ENCODE measurements around the gene BCL2A1.

BCL2A1 gene

DNA sequence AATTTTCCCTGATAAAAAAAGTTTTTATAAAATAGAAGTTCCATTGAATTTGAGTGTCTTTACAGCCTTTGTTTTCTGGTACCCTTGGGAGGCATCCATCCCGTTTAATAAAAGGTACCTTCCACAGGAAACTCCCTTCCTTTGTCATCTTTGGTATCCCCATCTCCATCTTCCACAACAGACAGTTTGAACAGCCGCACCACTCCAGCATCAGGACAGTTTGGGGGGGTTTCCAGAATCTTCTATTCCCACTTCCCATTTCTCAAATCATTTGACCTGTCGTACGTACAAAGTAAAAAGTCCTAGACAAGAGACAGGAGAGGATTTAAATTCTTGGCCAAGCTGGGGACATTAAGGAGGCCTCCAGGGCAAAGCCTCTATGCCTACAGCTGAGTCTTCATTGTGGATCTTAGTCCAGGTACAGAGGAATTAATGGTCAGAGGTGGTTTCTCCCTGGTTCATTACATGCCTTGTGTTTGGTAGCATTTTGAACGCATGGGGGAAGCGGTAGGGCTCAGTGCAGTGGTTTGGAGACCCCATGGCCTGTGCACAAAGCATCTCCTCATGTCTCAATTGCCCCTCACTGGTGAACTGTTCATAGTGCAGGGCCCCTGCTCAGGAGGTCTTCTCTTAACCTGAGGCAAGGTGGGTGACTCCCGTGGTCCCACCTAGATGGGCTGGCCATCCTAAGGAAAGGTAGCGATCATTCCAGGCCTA lies 19.4 kb upstream of the BCL2A1 start:
- no peaks in the 10 kb centered on the region for H3K79me1 ChIP-seq (ENCODE audit: low read depth, low read length)
- no peak overlapping the region for H3K4me2 ChIP-seq (ENCODE audit: insufficient read depth, low read length, poor library complexity, severe bottlenecking)
- no peaks in the 10 kb centered on the region for H3K36me3 ChIP-seq (replicated peaks in 1 of 2; ENCODE audit: control insufficient read depth in 2 of 2, insufficient read depth in 2 of 2, low read length in 2 of 2)
- peaks cover 0 to 15% (median 0%) of the 10 kb centered on the region in 3 experiments for H3K27me3 ChIP-seq (ENCODE audit: control insufficient read depth in 3 of 3, insufficient read depth in 3 of 3, low read depth in 1 of 3, low read length in 3 of 3)
- no peak overlapping the region for H2BK15ac ChIP-seq (ENCODE audit: low read length)
- peaks cover 0 to 4% of the 10 kb centered on the region in 2 donors for H3K4me1 ChIP-seq (ENCODE audit: control insufficient read depth in 2 of 2, insufficient read depth in 1 of 2, low read depth in 1 of 2, low read length in 2 of 2)
- no peak overlapping the region for H2AK5ac ChIP-seq (ENCODE audit: low read depth, low read length)
- no peak overlapping the region for H2BK5ac ChIP-seq (ENCODE audit: low read length)
- no peaks in the 10 kb centered on the region for H3K9me3 ChIP-seq (replicated peaks in 1 of 2; ENCODE audit: control insufficient read depth in 2 of 2, insufficient read depth in 1 of 2, low read depth in 1 of 2, low read length in 2 of 2)
- no peak overlapping the region for H3K4ac ChIP-seq (ENCODE audit: low read length)
- no CpG with 5 or more reads among the region's 8 CpGs for WGBS, 2 donors (ENCODE audit: extremely low coverage in 2 of 2, insufficient read length in 2 of 2, insufficient replicate concordance in 1 of 2)
- H2BK120ac ChIP-seq (ENCODE audit: low read depth, low read length): no peak overlapping the region
- H3K18ac ChIP-seq (ENCODE audit: low read length): peak overlapping the region; percentile 60
- H3K27ac ChIP-seq (replicated peaks; ENCODE audit: low read length): no peak overlapping the region
- H3K4me3 ChIP-seq (ENCODE audit: low read length in 2 of 2): no peak overlapping the region
- no peak overlapping the region for H4K8ac ChIP-seq (ENCODE audit: low read depth, low read length)
- H3K9ac ChIP-seq (ENCODE audit: low read depth, low read length, poor library complexity): no peak overlapping the region
- no peak overlapping the region for H2AFZ ChIP-seq (ENCODE audit: low read length)
- no peak overlapping the region for H3K14ac ChIP-seq (ENCODE audit: low read length)
- no peak overlapping the region for H4K91ac ChIP-seq (ENCODE audit: low read depth, low read length, poor library complexity)
- no peak for DNase-seq (ENCODE audit: low spot score)
- H2BK12ac ChIP-seq (ENCODE audit: low read length): no peak overlapping the region
- H3K23ac ChIP-seq (ENCODE audit: low read depth, low read length, poor library complexity): no peak overlapping the region

- no peak overlapping the region for H2BK5ac ChIP-seq (ENCODE audit: low read length)
- no peak overlapping the region for H2BK15ac ChIP-seq (ENCODE audit: low read length)
- H3K4me3 ChIP-seq (ENCODE audit: low read length in 2 of 2): no peak overlapping the region
- H3K4me1 ChIP-seq (ENCODE audit: control insufficient read depth in 2 of 2, insufficient read depth in 1 of 2, low read depth in 1 of 2, low read length in 2 of 2): peaks cover 0 to 4% of the 10 kb centered on the region in 2 donors
- H3K14ac ChIP-seq (ENCODE audit: low read length): no peak overlapping the region
- no peaks in the 10 kb centered on the region for H3K79me1 ChIP-seq (ENCODE audit: low read depth, low read length)
- H3K18ac ChIP-seq (ENCODE audit: low read length): no peak overlapping the region
- no peak overlapping the region for H2BK12ac ChIP-seq (ENCODE audit: low read length)
- no peak overlapping the region for H2AK5ac ChIP-seq (ENCODE audit: low read depth, low read length)
- no peak overlapping the region for H3K9ac ChIP-seq (ENCODE audit: low read depth, low read length, poor library complexity)
- H3K9me3 ChIP-seq (replicated peaks in 1 of 2; ENCODE audit: control insufficient read depth in 2 of 2, insufficient read depth in 1 of 2, low read depth in 1 of 2, low read length in 2 of 2): no peaks in the 10 kb centered on the region
- H4K8ac ChIP-seq (ENCODE audit: low read depth, low read length): no peak overlapping the region
- no peak overlapping the region for H3K4ac ChIP-seq (ENCODE audit: low read length)
- WGBS, 2 donors (ENCODE audit: extremely low coverage in 2 of 2, insufficient read length in 2 of 2, insufficient replicate concordance in 1 of 2): no CpG with 5 or more reads among the region's 5 CpGs
- H3K27ac ChIP-seq (replicated peaks; ENCODE audit: low read length): no peak overlapping the region
- H2BK120ac ChIP-seq (ENCODE audit: low read depth, low read length): no peak overlapping the region
- DNase-seq (ENCODE audit: low spot score): no peak
- no peak overlapping the region for H3K4me2 ChIP-seq (ENCODE audit: insufficient read depth, low read length, poor library complexity, severe bottlenecking)
- H3K27me3 ChIP-seq (ENCODE audit: control insufficient read depth in 3 of 3, insufficient read depth in 3 of 3, low read depth in 1 of 3, low read length in 3 of 3): peaks cover 0 to 15% (median 0%) of the 10 kb centered on the region in 3 experiments
- H4K91ac ChIP-seq (ENCODE audit: low read depth, low read length, poor library complexity): no peak overlapping the region
- H3K23ac ChIP-seq (ENCODE audit: low read depth, low read length, poor library complexity): no peak overlapping the region
- no peak overlapping the region for H2AFZ ChIP-seq (ENCODE audit: low read length)
- no peaks in the 10 kb centered on the region for H3K36me3 ChIP-seq (replicated peaks in 1 of 2; ENCODE audit: control insufficient read depth in 2 of 2, insufficient read depth in 2 of 2, low read length in 2 of 2)
These were observed 18.7 kb upstream of the BCL2A1 start for GRCh38 chr15:79989682-79990081.

DNA sequence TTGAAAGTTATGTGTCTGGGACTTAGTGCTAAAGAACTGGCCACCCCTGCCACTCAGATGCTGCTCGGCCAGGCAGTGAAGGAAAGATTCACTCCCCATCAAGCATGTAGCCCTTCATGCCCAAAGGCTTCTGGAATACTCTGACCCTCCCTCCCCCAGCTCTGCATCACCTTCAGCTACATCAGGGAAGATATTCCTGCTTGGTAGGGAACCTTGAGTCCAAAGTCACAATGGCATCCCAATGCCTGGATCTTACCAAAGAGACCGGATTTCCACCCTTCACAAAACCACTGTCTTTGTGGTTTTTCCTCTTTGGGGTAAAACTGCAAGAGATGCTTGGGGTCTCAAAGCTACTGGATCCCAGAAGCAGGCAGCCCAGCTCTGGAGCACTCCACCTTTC lies 18.2 kb upstream of the BCL2A1 start:
- Histone ChIP-seq H3K36me3 (replicated peaks in 1 of 2; ENCODE audit: control insufficient read depth in 2 of 2, insufficient read depth in 2 of 2, low read length in 2 of 2) (no peaks in the 10 kb centered on the region), H2AK5ac (ENCODE audit: low read depth, low read length) (no peak overlapping the region)
- no peak for DNase-seq (ENCODE audit: low spot score)

GRCh38 chr15:79988448-79989117 lies 17.6 kb upstream of the BCL2A1 start:
- Histone ChIP-seq H3K79me1 (ENCODE audit: low read depth, low read length) (no peaks in the 10 kb centered on the region), H2BK12ac (ENCODE audit: low read length) (no peak overlapping the region), H2BK120ac (ENCODE audit: low read depth, low read length) (no peak overlapping the region), H3K14ac (ENCODE audit: low read length) (no peak overlapping the region), H4K8ac (ENCODE audit: low read depth, low read length) (no peak overlapping the region), H3K4me3 (ENCODE audit: low read length in 2 of 2) (no peak overlapping the region), H3K4me1 (ENCODE audit: control insufficient read depth in 2 of 2, insufficient read depth in 1 of 2, low read depth in 1 of 2, low read length in 2 of 2) (peaks cover 0 to under 1% of the 10 kb centered on the region in 2 donors), H3K27me3 (ENCODE audit: control insufficient read depth in 3 of 3, insufficient read depth in 3 of 3, low read depth in 1 of 3, low read length in 3 of 3) (peaks cover 0 to 15% (median 0%) of the 10 kb centered on the region in 3 experiments), H3K4me2 (ENCODE audit: insufficient read depth, low read length, poor library complexity, severe bottlenecking) (no peak overlapping the region), H3K4ac (ENCODE audit: low read length) (no peak overlapping the region), H3K23ac (ENCODE audit: low read depth, low read length, poor library complexity) (no peak overlapping the region), H3K18ac (ENCODE audit: low read length) (no peak overlapping the region), H3K9me3 (replicated peaks in 1 of 2; ENCODE audit: control insufficient read depth in 2 of 2, insufficient read depth in 1 of 2, low read depth in 1 of 2, low read length in 2 of 2) (no peaks in the 10 kb centered on the region), H2BK5ac (ENCODE audit: low read length) (no peak overlapping the region), H3K27ac (replicated peaks; ENCODE audit: low read length) (no peak overlapping the region), H2BK15ac (ENCODE audit: low read length) (no peak overlapping the region), H2AFZ (ENCODE audit: low read length) (no peak overlapping the region), H3K9ac (ENCODE audit: low read depth, low read length, poor library complexity) (no peak overlapping the region), H4K91ac (ENCODE audit: low read depth, low read length, poor library complexity) (no peak overlapping the region), H2AK5ac (ENCODE audit: low read depth, low read length) (no peak overlapping the region), H3K36me3 (replicated peaks in 1 of 2; ENCODE audit: control insufficient read depth in 2 of 2, insufficient read depth in 2 of 2, low read length in 2 of 2) (no peaks in the 10 kb centered on the region)
- no peak for DNase-seq (ENCODE audit: low spot score)
- no CpG with 5 or more reads among the region's 3 CpGs for whole genome bisulfite sequencing, 2 donors (ENCODE audit: extremely low coverage in 2 of 2, insufficient read length in 2 of 2, insufficient replicate concordance in 1 of 2)

More for the DNA sequence above, 18.2 kb upstream of the BCL2A1 start:
- Histone ChIP-seq H2AFZ (ENCODE audit: low read length) (no peak overlapping the region), H3K27me3 (ENCODE audit: control insufficient read depth in 3 of 3, insufficient read depth in 3 of 3, low read depth in 1 of 3, low read length in 3 of 3) (peaks cover 0 to 15% (median 0%) of the 10 kb centered on the region in 3 experiments), H3K9me3 (replicated peaks in 1 of 2; ENCODE audit: control insufficient read depth in 2 of 2, insufficient read depth in 1 of 2, low read depth in 1 of 2, low read length in 2 of 2) (no peaks in the 10 kb centered on the region), H3K4me1 (ENCODE audit: control insufficient read depth in 2 of 2, insufficient read depth in 1 of 2, low read depth in 1 of 2, low read length in 2 of 2) (peaks cover 0 to 4% of the 10 kb centered on the region in 2 donors), H2BK15ac (ENCODE audit: low read length) (no peak overlapping the region), H3K79me1 (ENCODE audit: low read depth, low read length) (no peaks in the 10 kb centered on the region), H2BK5ac (ENCODE audit: low read length) (no peak overlapping the region), H3K4me3 (ENCODE audit: low read length in 2 of 2) (no peak overlapping the region), H3K9ac (ENCODE audit: low read depth, low read length, poor library complexity) (no peak overlapping the region), H3K14ac (ENCODE audit: low read length) (no peak overlapping the region), H3K27ac (replicated peaks; ENCODE audit: low read length) (no peak overlapping the region), H3K18ac (ENCODE audit: low read length) (no peak overlapping the region), H3K4me2 (ENCODE audit: insufficient read depth, low read length, poor library complexity, severe bottlenecking) (no peak overlapping the region), H3K4ac (ENCODE audit: low read length) (no peak overlapping the region), H2BK12ac (ENCODE audit: low read length) (no peak overlapping the region), H2BK120ac (ENCODE audit: low read depth, low read length) (no peak overlapping the region), H3K23ac (ENCODE audit: low read depth, low read length, poor library complexity) (no peak overlapping the region), H4K8ac (ENCODE audit: low read depth, low read length) (no peak overlapping the region), H4K91ac (ENCODE audit: low read depth, low read length, poor library complexity) (no peak overlapping the region)
- no CpG with 5 or more reads among the region's 2 CpGs for WGBS, 2 donors (ENCODE audit: extremely low coverage in 2 of 2, insufficient read length in 2 of 2, insufficient replicate concordance in 1 of 2)

All from neuronal stem cell (in vitro differentiated cells).